SKM-1 treated with dmso at 0.1 percent for 144 hours (cell line): ENCODE measurements around the gene NELL2.
"Not testable (repeated sequence)": the region's sequence is repeated elsewhere in the genome, so short reads cannot be mapped to it uniquely, and the experiment has no call there.

Experiments used
- DNase-seq: peaks from one replicate; lab custom pipeline; 2025; ENCODE audit not compliant: unreplicated experiment; lab: John Stamatoyannopoulos, UW

Gene NELL2

GRCh38 chr12:44779766-44780165 is 96.3 kb downstream of the NELL2 start:
- DNase-seq = no peak

- DNase-seq = no peak
Observed at GRCh38 chr12:44778863-44779262, 97.3 kb downstream of the NELL2 start.

- no peak for DNase-seq
Observed at GRCh38 chr12:44777044-44777443, 99.1 kb downstream of the NELL2 start.

GRCh38 chr12:44775901-44776300 is 100.2 kb downstream of the NELL2 start:
- DNase-seq = no peak

- no peak for DNase-seq
Observed at GRCh38 chr12:44774815-44775411, 101.2 kb downstream of the NELL2 start.

- DNase-seq = no peak
Observed at GRCh38 chr12:44771485-44772021, 104.6 kb downstream of the NELL2 start.

- DNase-seq = no peak
Observed at GRCh38 chr12:44765796-44766195, 110.3 kb downstream of the NELL2 start.

GRCh38 chr12:44763021-44763420 is 113.1 kb downstream of the NELL2 start:
- DNase-seq = no peak

GRCh38 chr12:44759289-44759688 is 116.8 kb downstream of the NELL2 start:
- DNase-seq = no peak

GRCh38 chr12:44750468-44750867 is 125.6 kb downstream of the NELL2 start:
- no peak for DNase-seq

- no peak for DNase-seq
Observed at GRCh38 chr12:44749566-44749965, 126.5 kb downstream of the NELL2 start.

GRCh38 chr12:44748950-44749468 is 127.1 kb downstream of the NELL2 start:
- DNase-seq = no peak

GRCh38 chr12:44741292-44741980 is 134.7 kb downstream of the NELL2 start:
- DNase-seq = not testable (repeated sequence)

- DNase-seq = no peak
Observed at GRCh38 chr12:44738051-44738450, 138.1 kb downstream of the NELL2 start.

GRCh38 chr12:44728566-44728965 is 147.5 kb downstream of the NELL2 start:
- DNase-seq = no peak

GRCh38 chr12:44720265-44720664 is 155.8 kb downstream of the NELL2 start:
- DNase-seq = no peak

GRCh38 chr12:44717612-44718011 is 158.5 kb downstream of the NELL2 start:
- no peak for DNase-seq

- DNase-seq = no peak
Observed at GRCh38 chr12:44716711-44717110, 159.4 kb downstream of the NELL2 start.

- no peak for DNase-seq
Observed at GRCh38 chr12:44711736-44712135, 164.4 kb downstream of the NELL2 start.

- DNase-seq = no peak
Observed at GRCh38 chr12:44709166-44709565, 166.9 kb downstream of the NELL2 start.

GRCh38 chr12:44708218-44708617 is 167.9 kb downstream of the NELL2 start:
- DNase-seq = no peak

- no peak for DNase-seq
Observed at GRCh38 chr12:44703182-44703910, 172.8 kb downstream of the NELL2 start.
